A549 (cell line): Measurements from ENCODE around the gene PHYHIPL. TPM values are rescaled to one million over a fixed set of nuclear protein-coding genes. Genes with fewer than 3 reads are reported as not detected.

Source experiments
- ATAC-seq, 2 experiments: fragments of 200-7000 bp in 1 of 2; fragments of >200 bp in 1 of 2; cut with Nextera tagmentation in 1 of 2; cut with Tn5 transposase in 1 of 2; 3 replicates each; pipeline versions ENCODE4 v1.8.0 to v1.9.1; 2018 to 2020; ENCODE audit warnings: mild to moderate bottlenecking in 1 of 2, moderate library complexity in 1 of 2
- CTCF ChIA-PET: fragments of 300-600 bp; sonication (Branson Sonifier 250); formaldehyde crosslinking; extraction: SDS; loops from one replicate; lab custom pipeline; 2021; ENCODE audit warnings: antibody characterized with exemption, inconsistent platforms; lab: Yijun Ruan, JAX
- POLR2A ChIA-PET: fragments of 350-600 bp; formaldehyde crosslinking; extraction: SDS; loops from one replicate; lab custom pipeline; 2021; ENCODE audit warnings: antibody characterized with exemption, inconsistent platforms; lab: Yijun Ruan, JAX
- DNase-seq, 2 experiments: peaks; one replicate each; pipeline versions ENCODE4 v3.0.0 to v3.0.0-alpha.2; 2011 to 2016; ENCODE audit warnings: low read depth in 1 of 2, low spot score in 1 of 2
- FAIRE-seq: peaks from 2 replicates; lab custom pipeline; 2011; peaks lifted over from hg19 to GRCh38; lab: Jason Lieb, UNC
- H3K27ac ChIP-seq, 2 experiments: fragments of >200 bp; sonication (Bioruptor Twin); formaldehyde crosslinking; 3 replicates each; pipeline ENCODE4 v1.5.1; 2016 to 2017
- H3K4me1 ChIP-seq: fragments of >200 bp; sonication (Bioruptor Twin); formaldehyde crosslinking; 3 replicates; pipeline ENCODE4 v1.6.1; 2016
- H3K4me2 ChIP-seq: fragments of >200 bp; sonication (Bioruptor Twin); formaldehyde crosslinking; 3 replicates; pipeline ENCODE4 v1.6.1; 2016
- H3K4me3 ChIP-seq: fragments of >200 bp; sonication (Bioruptor Twin); formaldehyde crosslinking; 3 replicates; pipeline ENCODE4 v1.5.1; 2016
- H3K9me3 ChIP-seq: fragments of >200 bp; sonication (Bioruptor Twin); formaldehyde crosslinking; 3 replicates; pipeline ENCODE4 v1.6.1; 2016
- CHD4 ChIP-seq: fragments of 200-600 bp; sonication (generic); IDR thresholded peaks from 2 replicates; pipeline ENCODE4 v1.6.1; 2016; ENCODE audit warnings: antibody characterized with exemption, mild to moderate bottlenecking, borderline replicate concordance
- E2F6 ChIP-seq: IDR thresholded peaks from 2 replicates; pipeline ENCODE4 v1.6.1; 2012; ENCODE audit warnings: low read depth, borderline replicate concordance
- EHMT2 ChIP-seq: fragments of 200-600 bp; sonication (generic); IDR thresholded peaks from 2 replicates; pipeline ENCODE4 v1.6.1; 2016; ENCODE audit warnings: antibody characterized with exemption, low read depth, mild to moderate bottlenecking, moderate library complexity
- GATA3 ChIP-seq: IDR thresholded peaks from 2 replicates; pipeline ENCODE4 v1.6.1; 2012; ENCODE audit warnings: borderline replicate concordance
- HOXB13 ChIP-seq: fragments of 250-450 bp; sonication (Bioruptor Pico); IDR thresholded peaks from 2 replicates; pipeline ENCODE4 v1.5.0; 2020; ENCODE audit warnings: low read depth, mild to moderate bottlenecking, moderate library complexity
- JUN ChIP-seq, 2 experiments: fragments of >200 bp; sonication (Bioruptor Twin); formaldehyde crosslinking; IDR thresholded peaks; 2 replicates in 1 of 2; 3 replicates in 1 of 2; pipeline ENCODE4 v1.6.1; 2016 to 2017
- JUNB ChIP-seq: fragments of >200 bp; sonication (Bioruptor Twin); formaldehyde crosslinking; IDR thresholded peaks from 2 replicates; pipeline ENCODE4 v1.6.1; 2016
- MAFK ChIP-seq: fragments of 450-650 bp; IDR thresholded peaks from 2 replicates; pipeline ENCODE4 v1.6.1; 2014; ENCODE audit not compliant: partially characterized antibody
- MAX ChIP-seq: IDR thresholded peaks from 2 replicates; pipeline ENCODE4 v1.6.1; 2012
- MYC ChIP-seq: IDR thresholded peaks from 2 replicates; pipeline ENCODE4 v1.6.1; 2012; ENCODE audit warnings: mild to moderate bottlenecking, inconsistent platforms, low read length, improper control_type of control experiment, borderline replicate concordance
- NPAS2 ChIP-seq: fragments of 250-450 bp; sonication (Bioruptor Pico); IDR thresholded peaks from 2 replicates; pipeline ENCODE4 v1.8.0; 2022; ENCODE audit warnings: mild to moderate bottlenecking, moderate library complexity, borderline replicate concordance
- POLR2A ChIP-seq: IDR thresholded peaks from 2 replicates; pipeline ENCODE4 v1.6.1; 2012; ENCODE audit warnings: mild to moderate bottlenecking, low read length
- RAD21 ChIP-seq, 2 experiments: fragments of >200 bp in 1 of 2; sonication (Bioruptor Twin) in 1 of 2; formaldehyde crosslinking in 1 of 2; IDR thresholded peaks in 1 of 2; conservative IDR thresholded peaks in 1 of 2; 2 replicates in 1 of 2; 3 replicates in 1 of 2; pipeline ENCODE4 v1.6.1; 2012 to 2018; ENCODE audit warnings: inconsistent platforms in 1 of 2
- RFX5 ChIP-seq: fragments of 450-650 bp; IDR thresholded peaks from 2 replicates; pipeline ENCODE4 v1.7.1; 2014; ENCODE audit warnings: antibody characterized with exemption, mild to moderate bottlenecking, moderate library complexity
- SMC3 ChIP-seq: fragments of >200 bp; sonication (Bioruptor Twin); formaldehyde crosslinking; IDR thresholded peaks from 3 replicates; pipeline ENCODE4 v1.6.1; 2018; ENCODE audit warnings: inconsistent platforms
- TP53 ChIP-seq: fragments of 250-450 bp; sonication (Bioruptor Pico); IDR thresholded peaks from 2 replicates; pipeline ENCODE4 v1.5.0; 2021; ENCODE audit warnings: mild to moderate bottlenecking, moderate library complexity
- ZNF302 ChIP-seq: fragments of 250-450 bp; sonication (Bioruptor Pico); IDR thresholded peaks from 2 replicates; pipeline ENCODE4 v1.9.0; 2021; ENCODE audit warnings: inconsistent platforms, mild to moderate bottlenecking, moderate library complexity
- WGBS: methylation state at CpG from one replicate; pipeline ENCODE4 v1.1.6; 2017; ENCODE audit errors: missing lambda C conversion rate; 5-methylcytosine and 5-hydroxymethylcytosine counted together
- polyA plus RNA-seq, 4 experiments: library from polyadenylated mRNA; depleted of rRNA in 3 of 4; stranded (reverse); fragments of >200 nt; fragmentation: RNase III in 1 of 4; extraction: RNeasy Plus Mini Kit Qiagen cat#74134 plus additional on column Dnase treatment in 1 of 4; gene quantifications; 2 replicates in 3 of 4; 3 replicates in 1 of 4; pipeline ENCODE4 v1.2.3, GENCODE V29; 2011 to 2017
- TF ChIP-seq, protein P1 (sequence below): fragments of 250-450 bp; sonication (Bioruptor Pico); IDR thresholded peaks from 2 replicates; pipeline ENCODE4 v1.5.0; 2020; ENCODE audit warnings: low read depth, mild to moderate bottlenecking, moderate library complexity
- TF ChIP-seq, protein P2 (sequence below): fragments of >200 bp; sonication (Bioruptor Twin); formaldehyde crosslinking; IDR thresholded peaks from 3 replicates; pipeline ENCODE4 v1.5.1; 2016
- TF ChIP-seq, protein P3 (sequence below): fragments of 450-650 bp; IDR thresholded peaks from 2 replicates; pipeline ENCODE4 v1.6.1; 2014; ENCODE audit warnings: antibody characterized with exemption

PHYHIPL gene
- polyA plus RNA-seq, 2 of the 4 experiments (the other 2 are of a cell fraction), result 0.88 to 0.97 TPM

DNA sequence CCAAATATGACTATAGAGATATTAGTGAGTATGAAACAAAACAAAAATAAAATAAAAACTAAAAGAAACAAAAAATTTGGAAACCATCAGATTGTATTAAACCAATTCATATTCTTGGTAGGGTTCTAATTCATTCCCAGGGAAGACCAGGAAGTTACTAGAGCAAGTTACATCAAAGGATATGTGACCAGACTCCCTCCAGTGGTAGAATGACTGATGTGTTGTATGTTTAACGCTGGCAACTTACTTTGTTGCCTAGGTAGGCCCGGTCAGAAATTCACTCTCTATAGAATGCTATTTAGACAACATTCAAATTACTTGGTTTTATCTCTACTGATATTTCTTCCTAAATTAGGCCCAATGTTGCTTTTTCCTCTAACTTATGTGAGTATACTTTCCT is 5.2 kb downstream of the PHYHIPL start:
- WGBS, result 13% methylated on average over 2 of the region's 2 CpGs
- Histone ChIP-seq H3K9me3 (no peaks in the 10 kb centered on the region), H3K4me1 (peaks cover 5% of the 10 kb centered on the region; the same call in 2 of the 3 replicates), H3K4me3 (no peak overlapping the region), H3K4me2 (no peak overlapping the region), H3K27ac (no peak overlapping the region)
- TF ChIP-seq, protein P1, sequence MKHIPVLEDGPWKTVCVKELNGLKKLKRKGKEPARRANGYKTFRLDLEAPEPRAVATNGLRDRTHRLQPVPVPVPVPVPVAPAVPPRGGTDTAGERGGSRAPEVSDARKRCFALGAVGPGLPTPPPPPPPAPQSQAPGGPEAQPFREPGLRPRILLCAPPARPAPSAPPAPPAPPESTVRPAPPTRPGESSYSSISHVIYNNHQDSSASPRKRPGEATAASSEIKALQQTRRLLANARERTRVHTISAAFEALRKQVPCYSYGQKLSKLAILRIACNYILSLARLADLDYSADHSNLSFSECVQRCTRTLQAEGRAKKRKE, result no peak
- TF ChIP-seq SMC3, result peak; percentile 94
- TF ChIP-seq RAD21 (conservative IDR thresholded peaks at IDR 0.05 in 1 of 2, IDR thresholded peaks at IDR 0.05 in 1 of 2), result peak; percentile 82 to 84
- no peak for TF ChIP-seq RFX5
- no peak for TF ChIP-seq CHD4
- TF ChIP-seq, protein P2, sequence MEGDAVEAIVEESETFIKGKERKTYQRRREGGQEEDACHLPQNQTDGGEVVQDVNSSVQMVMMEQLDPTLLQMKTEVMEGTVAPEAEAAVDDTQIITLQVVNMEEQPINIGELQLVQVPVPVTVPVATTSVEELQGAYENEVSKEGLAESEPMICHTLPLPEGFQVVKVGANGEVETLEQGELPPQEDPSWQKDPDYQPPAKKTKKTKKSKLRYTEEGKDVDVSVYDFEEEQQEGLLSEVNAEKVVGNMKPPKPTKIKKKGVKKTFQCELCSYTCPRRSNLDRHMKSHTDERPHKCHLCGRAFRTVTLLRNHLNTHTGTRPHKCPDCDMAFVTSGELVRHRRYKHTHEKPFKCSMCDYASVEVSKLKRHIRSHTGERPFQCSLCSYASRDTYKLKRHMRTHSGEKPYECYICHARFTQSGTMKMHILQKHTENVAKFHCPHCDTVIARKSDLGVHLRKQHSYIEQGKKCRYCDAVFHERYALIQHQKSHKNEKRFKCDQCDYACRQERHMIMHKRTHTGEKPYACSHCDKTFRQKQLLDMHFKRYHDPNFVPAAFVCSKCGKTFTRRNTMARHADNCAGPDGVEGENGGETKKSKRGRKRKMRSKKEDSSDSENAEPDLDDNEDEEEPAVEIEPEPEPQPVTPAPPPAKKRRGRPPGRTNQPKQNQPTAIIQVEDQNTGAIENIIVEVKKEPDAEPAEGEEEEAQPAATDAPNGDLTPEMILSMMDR, result peak; percentile 84
- DNase-seq (peak; percentile 52 to 83), FAIRE-seq (peak; percentile 43), ATAC-seq (peak; percentile 93 to 94)
- POLR2A ChIA-PET, result no interaction called here
- CTCF ChIA-PET, result interaction anchor here (1.0 to 2.4 kb wide), 6 partner anchors 9 to 390 kb away, joined by 3 to 12 read pairs (median 4); no protein-coding TSS in a partner anchor

DNA sequence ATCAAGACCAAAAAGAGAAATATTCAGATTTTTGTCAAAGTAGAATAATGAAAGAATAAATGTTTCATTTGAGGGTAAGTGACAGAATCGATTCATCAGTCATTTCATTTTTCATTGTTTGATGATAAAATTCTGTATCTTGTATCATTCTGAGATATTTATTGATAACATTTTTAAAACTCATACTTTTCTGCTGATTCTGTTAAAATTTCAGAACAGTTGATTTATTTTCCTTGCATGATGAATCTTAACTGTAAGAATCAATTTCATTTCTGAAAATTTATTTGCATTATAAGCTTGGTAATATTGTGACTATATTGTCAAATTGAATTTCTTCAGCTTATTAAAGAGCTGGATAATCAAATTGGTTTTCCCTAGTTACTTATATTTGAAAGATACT is 13.9 kb downstream of the PHYHIPL start:
- Histone ChIP-seq H3K4me3 (no peak overlapping the region), H3K4me1 (no peaks in the 10 kb centered on the region), H3K27ac (no peak overlapping the region), H3K9me3 (no peaks in the 10 kb centered on the region), H3K4me2 (no peak overlapping the region)
- peak; percentile 55 for TF ChIP-seq MAFK
- no peak for TF ChIP-seq JUN (IDR thresholded peaks at IDR 0.05)
- FAIRE-seq, result no peak
- no peak for DNase-seq
- ChIA-PET CTCF (interaction anchor here (1.3 to 2.4 kb wide), 2 partner anchors 8 to 238 kb away, joined by 4 to 7 read pairs; no protein-coding TSS in a partner anchor), POLR2A (no interaction called here)
- ATAC-seq, result no peak
- 19% methylated on average over 1 of the region's 1 CpG for WGBS

DNA sequence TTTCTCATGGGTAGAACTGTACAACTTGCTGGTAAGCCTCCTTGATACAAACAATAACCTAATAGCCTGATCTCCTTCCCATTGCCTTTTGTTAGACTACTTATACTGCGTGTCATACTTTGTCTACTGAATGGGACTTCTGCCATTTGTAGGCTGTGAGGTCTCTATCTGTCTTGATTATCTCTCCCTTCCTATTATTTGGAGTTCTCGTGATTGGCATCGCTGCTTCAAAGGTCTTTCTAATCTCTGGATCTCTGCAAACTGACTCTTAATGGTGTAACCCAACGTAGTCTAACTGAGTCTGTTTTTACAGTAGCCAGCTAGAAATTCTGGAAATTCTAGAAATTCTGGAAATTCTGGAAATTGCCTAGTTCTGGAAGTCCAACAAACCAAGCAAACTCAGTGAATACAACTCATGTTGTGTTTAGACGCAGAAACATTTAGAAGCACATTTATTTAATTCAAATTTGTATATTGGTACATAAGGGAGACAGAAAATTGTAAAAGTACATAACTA is 29.8 kb downstream of the PHYHIPL start:
- no peak for DNase-seq
- Histone ChIP-seq H3K4me2 (no peak overlapping the region), H3K27ac (no peak overlapping the region), H3K9me3 (no peaks in the 10 kb centered on the region), H3K4me1 (no peaks in the 10 kb centered on the region), H3K4me3 (no peak overlapping the region)
- ATAC-seq, result no peak
- 49% methylated on average over 5 of the region's 5 CpGs for WGBS
- POLR2A ChIA-PET, result no interaction called here
- CTCF ChIA-PET, result no interaction called here
- peak; percentile 61 for FAIRE-seq
- no peak for TF ChIP-seq ZNF302 (CRISPR knock-in tag)
- TF ChIP-seq POLR2A, result no peak
- TF ChIP-seq JUNB, result no peak
- no peak for TF ChIP-seq E2F6
- no peak for TF ChIP-seq HOXB13 (CRISPR knock-in tag)
- no peak for TF ChIP-seq GATA3
- no peak for TF ChIP-seq MYC
- TF ChIP-seq MAX, result no peak
- no peak for TF ChIP-seq NPAS2
- TF ChIP-seq, protein P3, sequence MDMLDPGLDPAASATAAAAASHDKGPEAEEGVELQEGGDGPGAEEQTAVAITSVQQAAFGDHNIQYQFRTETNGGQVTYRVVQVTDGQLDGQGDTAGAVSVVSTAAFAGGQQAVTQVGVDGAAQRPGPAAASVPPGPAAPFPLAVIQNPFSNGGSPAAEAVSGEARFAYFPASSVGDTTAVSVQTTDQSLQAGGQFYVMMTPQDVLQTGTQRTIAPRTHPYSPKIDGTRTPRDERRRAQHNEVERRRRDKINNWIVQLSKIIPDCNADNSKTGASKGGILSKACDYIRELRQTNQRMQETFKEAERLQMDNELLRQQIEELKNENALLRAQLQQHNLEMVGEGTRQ, result no peak
- TF ChIP-seq EHMT2, result no peak
- no peak for TF ChIP-seq TP53 (CRISPR knock-in tag)
